Lung (tissue), 12 donors: ENCODE data around the gene FOXC1. TPM values are rescaled to one million over a fixed set of nuclear protein-coding genes. Genes with fewer than 3 reads are reported as not detected.

ENCODE experiments used
- ATAC-seq: fragments of 200-7000 bp; cut with Tn5 transposase; one replicate; pipeline ENCODE4 v1.9.1; 2020; ENCODE audit warnings: moderate number of reproducible peaks; ENCODE audit not compliant: insufficient read depth, low FRiP score
- DNase-seq, 3 donors: peaks; one replicate each; pipeline ENCODE4 v3.0.0-alpha.2; 2013 to 2017
- H3K27ac ChIP-seq, 2 donors: one replicate each; pipeline ENCODE4 v1.5.1; 2013; ENCODE audit warnings: mild to moderate bottlenecking in 2 of 2, moderate library complexity in 2 of 2, control low read depth in 1 of 2, inconsistent platforms in 1 of 2, low read depth in 1 of 2, low read length in 1 of 2
- H3K27me3 ChIP-seq, 3 donors: one replicate each; pipeline ENCODE4 v1.5.1; 2013; ENCODE audit warnings: low read length in 2 of 3; ENCODE audit not compliant: control insufficient read depth in 3 of 3, insufficient read depth in 3 of 3
- H3K36me3 ChIP-seq, 4 donors: one replicate each; pipeline ENCODE4 v1.5.1; 2013; ENCODE audit warnings: low read length in 4 of 4, mild to moderate bottlenecking in 1 of 4, moderate library complexity in 1 of 4; ENCODE audit not compliant: control insufficient read depth in 4 of 4, insufficient read depth in 4 of 4
- H3K4me1 ChIP-seq, 5 donors: one replicate each; pipeline ENCODE4 v1.5.1; 2013; ENCODE audit warnings: low read length in 5 of 5, mild to moderate bottlenecking in 2 of 5, moderate library complexity in 1 of 5; ENCODE audit not compliant: control insufficient read depth in 5 of 5, insufficient read depth in 5 of 5
- H3K4me3 ChIP-seq: one replicate; pipeline ENCODE4 v1.5.1; 2013; ENCODE audit warnings: mild to moderate bottlenecking, control low read depth, moderate library complexity
- H3K9ac ChIP-seq, 2 donors: one replicate each; pipeline ENCODE4 v1.5.1; 2013; ENCODE audit warnings: low read length in 2 of 2, control low read depth in 1 of 2; ENCODE audit not compliant: insufficient read depth in 1 of 2
- H3K9me3 ChIP-seq, 4 donors: one replicate each; pipeline ENCODE4 v1.5.1; 2013; ENCODE audit warnings: low read length in 3 of 4, mild to moderate bottlenecking in 1 of 4, moderate library complexity in 1 of 4; ENCODE audit not compliant: control insufficient read depth in 4 of 4, insufficient read depth in 3 of 4
- WGBS, 2 donors: extraction: QIAGEN DNeasy Blood & Tissue Kit; methylation state at CpG; one replicate each; pipeline ENCODE4 v1.1.7; 2013; 5-methylcytosine and 5-hydroxymethylcytosine counted together
- polyA plus RNA-seq, 2 donors: library from polyadenylated mRNA; stranded (reverse); fragments of 200-250 nt; gene quantifications; one replicate each; pipeline ENCODE4 v1.2.1, GENCODE V29; 2013
- total RNA-seq, 2 donors: library from RNA; depleted of rRNA in 1 of 2; stranded (reverse); fragments of >200 nt in 1 of 2; gene quantifications; one replicate each; pipeline ENCODE4 v1.2.1, GENCODE V29; 2014 to 2021
- TF ChIP-seq, protein P1 (sequence below): IDR thresholded peaks from 2 replicates; pipeline ENCODE4 v1.5.1; 2012; ENCODE audit warnings: mild to moderate bottlenecking; ENCODE audit errors: control extremely low read depth, extremely low read depth
- donor health status: control.
- donor health status: control.
- donor health status: Bipolar disorder and iron deficiency.
- donor health status: healthy.
- donor health status: DM: yes; HTN: yes; CAD: no.

Gene FOXC1
- total and polyA plus RNA-seq, 4 donors, result 1.4 to 6.2 (median 2.5) TPM

DNA sequence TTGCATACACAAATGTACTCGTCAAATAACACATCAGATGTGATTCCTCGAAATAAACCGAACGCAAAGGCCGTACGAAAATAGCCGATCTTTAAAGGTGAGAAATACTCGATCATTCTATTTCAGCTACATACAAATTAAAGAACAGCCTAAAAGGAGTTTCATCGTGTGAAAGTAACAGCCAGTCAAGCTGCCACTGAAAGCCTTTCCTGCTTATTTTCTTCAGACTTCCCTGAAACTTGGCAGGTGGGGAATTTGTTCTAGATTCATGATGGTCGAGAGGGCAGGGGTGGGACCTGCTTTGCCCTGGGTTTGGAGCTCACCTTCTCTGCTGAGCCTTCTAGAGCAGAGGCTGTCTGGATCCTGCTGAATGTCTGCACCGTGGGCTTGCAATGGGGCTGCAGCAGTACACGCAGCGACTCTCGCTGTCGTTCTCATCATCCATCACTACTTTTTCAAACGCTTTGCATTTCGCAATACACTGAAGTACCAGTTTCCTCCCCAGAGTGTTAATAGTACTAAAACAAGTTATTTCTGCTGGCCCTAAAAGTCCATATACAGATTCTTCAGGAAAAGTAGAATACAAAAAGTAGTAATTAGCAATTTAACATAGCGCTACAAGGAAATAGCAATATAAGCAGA, 16.2 kb downstream of the FOXC1 start:
- H3K4me1 ChIP-seq, result peaks cover 0 to 15% (median 7%) of the 10 kb centered on the region in 5 donors
- peaks cover 0 to 6% (median 0%) of the 10 kb centered on the region in 4 donors for H3K9me3 ChIP-seq
- H3K27ac ChIP-seq, result no peak overlapping the region
- no peak overlapping the region for H3K4me3 ChIP-seq
- H3K36me3 ChIP-seq, result no peaks in the 10 kb centered on the region
- DNase-seq (peak in 1 of 3 donors; percentile 32), ATAC-seq (no peak)
- H3K9ac ChIP-seq, result no peak overlapping the region
- peaks cover 0 to 98% (median 82%) of the 10 kb centered on the region in 3 donors for H3K27me3 ChIP-seq
- TF ChIP-seq, protein P1, sequence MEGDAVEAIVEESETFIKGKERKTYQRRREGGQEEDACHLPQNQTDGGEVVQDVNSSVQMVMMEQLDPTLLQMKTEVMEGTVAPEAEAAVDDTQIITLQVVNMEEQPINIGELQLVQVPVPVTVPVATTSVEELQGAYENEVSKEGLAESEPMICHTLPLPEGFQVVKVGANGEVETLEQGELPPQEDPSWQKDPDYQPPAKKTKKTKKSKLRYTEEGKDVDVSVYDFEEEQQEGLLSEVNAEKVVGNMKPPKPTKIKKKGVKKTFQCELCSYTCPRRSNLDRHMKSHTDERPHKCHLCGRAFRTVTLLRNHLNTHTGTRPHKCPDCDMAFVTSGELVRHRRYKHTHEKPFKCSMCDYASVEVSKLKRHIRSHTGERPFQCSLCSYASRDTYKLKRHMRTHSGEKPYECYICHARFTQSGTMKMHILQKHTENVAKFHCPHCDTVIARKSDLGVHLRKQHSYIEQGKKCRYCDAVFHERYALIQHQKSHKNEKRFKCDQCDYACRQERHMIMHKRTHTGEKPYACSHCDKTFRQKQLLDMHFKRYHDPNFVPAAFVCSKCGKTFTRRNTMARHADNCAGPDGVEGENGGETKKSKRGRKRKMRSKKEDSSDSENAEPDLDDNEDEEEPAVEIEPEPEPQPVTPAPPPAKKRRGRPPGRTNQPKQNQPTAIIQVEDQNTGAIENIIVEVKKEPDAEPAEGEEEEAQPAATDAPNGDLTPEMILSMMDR, result no peak
- 24 to 44% methylated on average over 18 of the region's 18 CpGs for WGBS, 2 donors

DNA sequence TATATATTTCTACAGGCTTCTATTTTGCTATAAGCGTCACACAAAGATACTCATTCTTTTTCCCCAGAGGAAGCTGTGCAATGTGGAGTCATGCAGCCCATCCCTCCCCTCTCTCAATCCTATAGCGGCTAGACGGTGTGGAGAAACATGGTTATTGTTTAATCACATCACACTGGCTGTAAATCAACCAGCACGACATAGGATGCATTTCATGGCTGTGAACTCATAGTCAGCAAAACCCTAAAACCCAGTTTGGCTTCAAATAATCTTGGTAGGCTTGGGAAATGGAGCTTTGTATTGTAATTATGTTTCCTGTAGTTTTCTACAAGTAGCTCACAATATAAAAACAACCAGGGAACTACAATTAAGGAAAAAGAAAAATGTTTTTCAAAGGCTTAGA, 16.8 kb downstream of the FOXC1 start:
- Histone ChIP-seq H3K9ac (no peak overlapping the region), H3K27ac (no peak overlapping the region), H3K9me3 (peaks cover 0 to 6% (median 0%) of the 10 kb centered on the region in 4 donors), H3K36me3 (no peaks in the 10 kb centered on the region), H3K27me3 (peaks cover 0 to 94% (median 81%) of the 10 kb centered on the region in 3 donors), H3K4me3 (no peak overlapping the region), H3K4me1 (peaks cover 0 to 15% (median 7%) of the 10 kb centered on the region in 5 donors)
- ATAC-seq (no peak), DNase-seq (no peak)
- WGBS, 2 donors, result 27 to 56% methylated on average over 4 of the region's 4 CpGs
- TF ChIP-seq, protein P1, result no peak

GRCh38 chr6:1627827-1628560, 18.3 kb downstream of the FOXC1 start:
- Histone ChIP-seq H3K9ac (no peak overlapping the region), H3K9me3 (no peaks in the 10 kb centered on the region), H3K4me1 (peaks cover 0 to 15% (median 7%) of the 10 kb centered on the region in 5 donors), H3K27me3 (peaks cover 0 to 79% (median 72%) of the 10 kb centered on the region in 3 donors), H3K27ac (no peak overlapping the region), H3K36me3 (no peaks in the 10 kb centered on the region), H3K4me3 (no peak overlapping the region)
- DNase-seq, result no peak
- WGBS, 2 donors, result 86 to 87% methylated on average over 10 of the region's 10 CpGs
- TF ChIP-seq, protein P1, result no peak
- ATAC-seq, result no peak
